Suppressor macrophage treated with lipopolysaccharide for 4 hours (primary cell): ENCODE data around the gene AACS.
"Not testable (repeated sequence)": the region's sequence is repeated elsewhere in the genome, so short reads cannot be mapped to it uniquely, and the experiment has no call there.

ENCODE experiments used
- DNase-seq: peaks from one replicate; pipeline ENCODE4 v3.0.0-alpha.2; 2020

Gene AACS

DNA sequence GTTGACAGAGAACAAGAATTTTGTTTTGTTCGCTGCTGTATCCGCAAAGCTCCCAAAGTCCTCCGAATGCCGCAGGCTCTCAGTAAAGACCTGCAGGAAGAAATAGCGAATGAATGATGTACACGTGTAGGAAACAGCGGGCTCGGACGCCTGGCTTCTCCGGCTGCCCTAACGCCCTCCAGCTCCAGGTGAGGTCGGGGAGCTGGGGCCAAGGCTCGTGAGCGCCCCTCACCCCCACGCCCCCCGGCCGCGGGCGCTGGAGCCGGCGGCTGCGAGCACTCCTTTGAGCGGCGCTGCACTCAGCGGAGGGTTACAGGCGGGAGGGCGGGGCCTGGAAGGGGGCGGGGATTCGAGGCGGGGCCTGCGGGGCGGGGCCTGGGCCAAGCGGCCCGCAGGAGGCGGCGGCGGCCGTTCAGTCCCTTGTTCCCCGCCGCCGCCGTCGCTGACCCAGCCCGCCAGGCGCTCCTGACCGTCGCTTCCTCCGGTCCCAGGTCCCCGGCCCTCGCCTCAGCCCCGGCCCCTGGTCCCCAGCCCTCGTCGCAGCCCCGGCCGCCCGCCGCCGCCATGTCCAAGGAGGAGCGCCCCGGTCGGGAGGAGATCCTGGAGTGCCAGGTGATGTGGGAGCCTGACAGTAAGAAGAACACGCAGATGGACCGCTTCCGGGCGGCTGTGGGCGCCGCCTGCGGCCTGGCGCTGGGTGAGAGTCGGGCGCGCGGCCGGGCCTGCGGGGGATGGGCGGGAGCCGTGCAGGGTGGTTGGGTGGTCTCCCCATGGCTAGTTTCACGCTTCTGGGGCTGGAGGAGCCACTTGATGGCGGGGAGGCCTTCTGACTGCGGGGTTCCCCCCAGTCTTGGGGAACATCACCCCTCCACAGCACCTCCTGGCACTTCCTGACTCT is at the start of gene AACS:
Gene AACS, plus strand, starts transcription at position 415 of the 898 bp plus-strand sequence. Its CDS starts 150 bp downstream, at position 565.
- peak; percentile 87 for DNase-seq

GRCh38 chr12:125015680-125016310 is 49.4 kb upstream of the AACS start:
- no peak for DNase-seq

DNA sequence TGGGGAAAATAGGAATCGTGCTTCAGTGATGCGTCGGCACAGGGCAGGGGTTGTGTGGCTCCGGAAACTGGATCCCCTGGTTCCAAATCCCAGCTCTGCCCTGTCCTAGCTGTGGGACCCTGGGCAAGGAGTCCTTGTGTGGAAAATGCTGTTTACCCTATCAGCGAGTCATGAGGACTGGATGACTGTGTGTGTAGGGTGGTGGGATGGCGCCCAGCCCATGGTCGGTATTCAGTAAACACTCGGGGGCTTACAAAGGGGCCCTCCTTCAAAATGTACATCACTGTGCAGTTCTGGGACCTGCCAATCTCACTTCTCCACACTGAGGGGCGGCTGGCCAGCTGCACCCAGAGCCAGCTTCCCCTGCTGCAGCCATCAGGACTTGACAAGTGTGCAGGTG is 47.4 kb upstream of the AACS start:
- no peak for DNase-seq

DNA sequence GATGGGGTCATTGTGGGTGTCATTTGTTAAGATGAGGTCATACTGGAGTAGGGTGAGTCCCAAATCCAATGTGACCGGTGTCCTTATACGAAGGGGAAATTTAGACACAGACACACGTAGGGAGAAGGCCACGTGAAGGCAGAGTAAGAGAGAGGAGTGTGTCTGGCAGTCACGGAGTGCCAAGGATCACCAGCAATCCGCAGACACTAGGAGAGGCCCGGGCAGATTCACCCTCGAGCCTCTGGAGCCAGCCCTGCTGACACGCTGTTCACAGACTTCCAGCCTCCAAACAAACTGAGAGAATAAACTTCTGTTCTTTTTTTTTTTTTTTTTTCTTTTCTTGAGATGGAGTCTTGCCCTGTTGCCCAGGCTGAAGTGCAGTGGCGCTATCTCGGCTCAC is 46.9 kb upstream of the AACS start:
- no peak for DNase-seq

GRCh38 chr12:125021096-125021495 is 44.1 kb upstream of the AACS start:
- DNase-seq = no peak

DNA sequence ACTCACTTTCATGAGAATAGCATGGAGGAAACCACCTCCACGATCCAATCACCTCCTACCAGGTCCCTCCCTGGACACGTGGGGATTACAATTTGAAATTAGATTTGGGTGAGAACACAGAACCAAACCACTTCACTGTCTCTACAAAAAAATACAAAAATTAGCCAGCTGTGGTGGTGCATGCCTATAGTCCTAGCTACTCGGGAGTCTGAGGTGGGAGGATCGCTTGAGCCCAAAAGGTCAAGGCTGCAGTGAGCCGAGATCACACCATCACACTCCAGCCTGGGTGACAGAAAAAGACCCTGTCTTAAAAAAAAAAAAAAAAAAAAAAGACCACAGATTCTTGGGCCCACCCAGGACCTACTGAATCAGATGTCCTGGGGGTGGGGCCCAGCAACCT is 43.5 kb upstream of the AACS start:
- DNase-seq = no peak

DNA sequence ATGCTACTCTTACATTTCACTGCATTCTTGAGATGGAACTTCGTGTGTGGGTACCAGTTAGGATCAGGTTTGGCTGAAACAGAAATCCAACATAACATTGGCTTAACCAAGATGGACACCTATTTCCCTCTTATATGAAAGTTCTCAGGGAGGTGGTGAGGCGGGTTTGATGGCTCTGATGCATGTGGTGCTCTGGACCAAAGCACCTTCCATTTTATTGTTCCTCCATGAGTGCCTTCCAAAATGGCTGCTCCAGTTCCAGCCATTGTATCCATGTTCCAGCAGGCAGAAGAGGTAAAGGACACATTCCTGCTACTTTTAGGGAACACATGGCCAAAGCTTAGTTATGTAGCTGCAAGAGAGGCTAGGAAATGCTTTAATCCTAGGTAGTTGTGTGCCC is 42.2 kb upstream of the AACS start:
- DNase-seq = no peak

DNA sequence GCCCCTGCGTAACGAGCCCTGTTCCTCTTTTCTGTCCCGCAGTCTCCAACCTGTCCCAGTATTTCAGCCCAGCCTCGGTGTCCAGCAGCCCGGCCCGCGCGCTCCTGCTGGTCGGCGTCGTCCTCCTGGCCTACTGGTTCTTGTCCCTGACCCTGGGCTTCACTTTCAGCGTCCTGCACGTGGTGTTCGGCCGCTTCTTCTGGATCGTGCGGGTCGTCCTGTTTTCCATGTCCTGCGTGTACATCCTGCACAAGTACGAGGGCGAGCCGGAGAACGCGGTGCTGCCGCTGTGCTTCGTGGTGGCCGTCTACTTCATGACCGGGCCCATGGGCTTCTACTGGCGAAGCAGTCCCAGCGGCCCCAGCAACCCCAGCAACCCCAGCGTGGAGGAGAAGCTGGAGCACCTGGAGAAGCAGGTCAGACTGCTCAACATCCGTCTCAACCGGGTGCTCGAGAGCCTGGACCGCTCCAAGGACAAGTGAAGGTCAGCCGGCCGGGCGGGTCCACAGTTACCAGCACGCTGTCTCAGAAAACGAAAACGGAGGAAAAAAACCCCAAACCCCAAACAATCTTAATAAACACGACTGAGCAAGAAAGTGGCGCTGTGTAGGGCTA is 40.2 kb upstream of the AACS start:
- no peak for DNase-seq

- no peak for DNase-seq
These were observed 39.5 kb upstream of the AACS start for GRCh38 chr12:125025606-125026235.

- no peak for DNase-seq
These were observed 37.1 kb upstream of the AACS start for GRCh38 chr12:125028106-125028505.

DNA sequence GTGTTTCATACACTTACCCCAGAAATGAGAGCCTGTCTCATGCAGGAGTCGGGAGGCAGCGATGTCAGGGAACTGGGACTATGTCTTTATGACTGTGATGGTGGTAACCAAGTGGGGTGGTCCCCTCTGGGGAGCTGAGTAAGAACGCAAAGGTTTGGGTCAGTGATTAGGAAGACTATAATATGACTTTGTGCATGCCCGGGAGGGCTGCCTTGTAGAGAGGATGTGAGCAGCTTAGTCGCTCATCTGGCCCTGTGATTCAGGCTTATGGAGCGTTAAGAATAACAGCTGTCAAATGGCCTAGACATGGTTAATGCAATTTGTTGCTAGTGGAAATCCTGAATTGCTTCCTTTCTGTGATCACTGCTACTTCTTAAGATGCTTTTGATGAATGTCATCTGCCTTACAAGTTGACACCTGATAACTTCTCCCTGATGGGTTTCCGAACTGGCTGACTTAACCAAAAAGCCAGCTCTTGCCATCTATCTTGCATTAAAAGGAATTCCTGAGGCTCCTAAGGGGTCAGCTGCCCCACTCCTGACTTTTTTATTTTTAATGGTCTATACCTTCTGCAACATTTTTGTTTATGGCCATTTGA is 35.4 kb upstream of the AACS start:
- no peak for DNase-seq

DNA sequence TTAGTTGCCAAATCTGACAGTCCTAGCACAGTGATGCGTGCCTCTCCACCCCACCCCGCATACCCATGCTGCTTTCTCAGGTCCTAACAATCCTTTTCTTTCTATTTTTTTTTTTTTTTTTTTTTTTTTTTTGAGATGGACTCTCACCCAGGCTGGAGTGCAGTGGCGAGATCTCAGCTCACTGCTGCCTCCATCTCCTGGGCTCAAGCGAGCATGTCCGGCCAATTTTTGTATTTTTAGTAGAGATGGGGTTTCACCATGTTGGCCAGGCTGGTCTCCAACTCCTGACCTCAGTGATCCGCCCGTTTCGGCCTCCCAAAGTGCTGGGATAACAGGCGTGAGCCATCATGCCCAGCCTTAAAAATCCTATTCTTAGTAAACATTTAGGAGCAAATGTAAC is 33.8 kb upstream of the AACS start:
- not testable (repeated sequence) for DNase-seq

- no peak for DNase-seq
These were observed 32.6 kb upstream of the AACS start for GRCh38 chr12:125032466-125033152.

- DNase-seq = no peak
These were observed 31.9 kb upstream of the AACS start for GRCh38 chr12:125033288-125033687.

DNA sequence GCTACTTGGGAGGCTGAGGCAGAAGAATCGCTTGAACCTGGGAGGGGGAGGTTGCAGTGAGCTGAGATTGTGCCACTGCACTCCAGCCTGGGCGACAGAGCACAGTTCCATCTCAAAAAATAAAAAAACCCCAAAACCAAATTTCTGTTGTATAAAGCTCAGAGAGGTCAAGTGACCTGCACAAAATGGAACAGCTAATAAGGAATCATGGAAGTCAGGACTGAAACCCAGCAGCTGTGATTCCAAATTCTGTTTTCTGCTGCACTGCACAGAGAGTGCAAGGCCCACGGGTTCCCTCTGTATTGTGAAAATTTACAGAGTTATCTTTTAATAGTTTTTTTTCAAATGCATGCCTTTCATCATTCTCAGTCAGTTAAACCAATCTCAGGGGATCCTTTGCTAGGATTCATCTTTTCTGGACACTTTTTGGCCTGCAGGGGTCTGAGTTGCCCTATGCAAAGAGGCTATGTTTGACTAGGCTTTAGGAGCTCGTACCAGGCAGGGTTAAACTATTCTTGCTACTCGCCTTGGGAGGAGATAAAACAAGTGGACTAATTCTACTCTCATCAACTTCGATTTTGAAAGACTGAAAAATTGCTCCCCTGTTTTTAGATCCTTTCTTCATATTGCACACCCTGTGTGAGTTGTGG is 26.1 kb upstream of the AACS start:
- DNase-seq = no peak

DNA sequence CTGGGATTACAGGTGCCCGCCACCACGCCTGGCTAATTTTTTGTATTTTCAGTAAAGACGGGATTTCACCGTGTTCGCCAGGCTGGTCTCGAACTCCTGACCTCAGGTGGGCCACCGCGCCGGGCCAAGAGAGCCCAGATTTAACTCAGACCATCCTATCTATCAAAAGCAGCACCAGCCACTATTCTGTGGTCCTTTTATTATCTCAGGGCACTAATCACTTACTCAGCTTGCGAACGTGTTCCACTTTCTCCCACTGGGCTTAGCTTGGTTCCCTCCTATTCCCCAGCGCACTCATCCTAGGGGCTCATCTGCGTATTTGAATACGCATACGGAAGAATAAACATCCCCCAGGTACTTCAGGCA is 16.2 kb upstream of the AACS start:
- no peak for DNase-seq

DNA sequence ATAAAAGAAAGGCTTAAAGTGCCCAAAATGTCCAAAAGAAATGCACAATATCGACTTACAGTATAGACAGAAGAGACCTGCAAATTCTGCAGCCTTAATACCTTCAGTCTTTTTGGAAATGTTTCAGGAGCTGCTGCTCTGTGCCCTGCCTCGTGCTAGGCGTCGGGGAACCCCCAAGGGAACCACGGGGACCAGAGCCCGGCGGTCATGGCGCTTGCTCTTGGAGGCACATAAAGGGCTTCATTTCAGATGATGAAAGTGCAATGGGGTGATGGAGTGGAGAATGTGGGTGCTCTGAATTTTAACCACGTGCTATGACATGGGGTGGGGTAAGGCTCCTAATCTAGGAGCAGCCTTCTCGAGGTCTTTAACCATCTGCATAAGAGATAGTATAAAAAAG is 14.8 kb upstream of the AACS start:
- no peak for DNase-seq

- DNase-seq = no peak
These were observed 14.4 kb upstream of the AACS start for GRCh38 chr12:125050868-125051267.

DNA sequence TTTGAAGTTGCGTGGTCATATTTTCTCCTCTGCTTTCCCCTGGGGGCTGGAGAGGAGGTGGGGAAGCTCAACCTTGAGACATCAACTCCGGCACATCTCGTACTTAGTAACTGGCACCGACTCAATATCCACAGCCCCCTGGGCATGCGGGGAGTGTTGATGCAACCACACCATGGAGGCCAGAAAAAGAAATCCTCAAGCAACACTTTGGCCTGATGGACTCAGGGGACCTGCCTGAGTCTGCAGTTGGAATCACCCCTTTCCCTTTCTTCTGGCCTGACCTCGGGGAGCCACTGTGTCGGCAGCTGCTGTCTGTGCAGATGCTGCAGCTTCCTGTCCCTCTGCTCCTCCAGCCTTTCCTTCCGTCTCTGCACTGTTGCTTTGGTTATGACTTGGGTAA is 11.4 kb upstream of the AACS start:
- no peak for DNase-seq

GRCh38 chr12:125055591-125055990 is 9.6 kb upstream of the AACS start:
- no peak for DNase-seq

GRCh38 chr12:125056306-125056705 is 8.9 kb upstream of the AACS start:
- no peak for DNase-seq

- DNase-seq = no peak
These were observed 7.5 kb upstream of the AACS start for GRCh38 chr12:125057708-125058107.
